Stimulated activated CD4-positive, alpha-beta T cell treated with anti-CD3 and anti-CD28 coated beads, Interleukin-2, amount 100 ng/mL, for 48 hours (primary cell): ENCODE measurements around the gene ASIC5.
"Not testable (repeated sequence)": the region's sequence is repeated elsewhere in the genome, so short reads cannot be mapped to it uniquely, and the experiment has no call there.

Experiments
- DNase-seq, 2 donors: peaks; one replicate each; pipeline ENCODE4 v3.0.0-alpha.2; 2020

The ASIC5 gene

GRCh38 chr4:155866177-155866576 lies at the start of gene ASIC5:
TSS of gene ASIC5 (minus strand) at chr4:155866277. CDS start at chr4:155866226, 51 bp downstream.
- DNase-seq = no peak

- DNase-seq = no peak
These were observed 48.7 kb upstream of the ASIC5 start for GRCh38 chr4:155914782-155915181.

DNA sequence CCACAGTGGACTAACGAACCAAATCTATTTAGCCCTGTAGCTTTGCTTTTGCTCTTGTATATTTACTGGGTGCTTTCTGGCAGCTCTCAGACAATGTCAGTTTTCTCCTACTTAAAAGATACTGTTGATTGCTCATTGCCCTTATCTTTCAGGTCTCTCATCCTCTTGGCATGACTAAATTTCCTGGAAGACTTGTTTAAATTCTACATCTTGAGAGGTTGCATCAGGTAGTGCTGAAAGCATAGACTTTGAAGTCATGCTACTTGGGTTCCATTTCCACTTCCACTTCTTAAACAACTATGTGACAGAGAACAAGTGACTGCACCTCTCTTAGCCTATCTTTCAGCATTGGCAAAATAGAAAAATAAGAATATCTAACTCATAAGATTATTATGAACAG lies 45.8 kb upstream of the ASIC5 start:
- DNase-seq = no peak

GRCh38 chr4:155909615-155910226 lies 43.6 kb upstream of the ASIC5 start:
- DNase-seq = no peak

DNA sequence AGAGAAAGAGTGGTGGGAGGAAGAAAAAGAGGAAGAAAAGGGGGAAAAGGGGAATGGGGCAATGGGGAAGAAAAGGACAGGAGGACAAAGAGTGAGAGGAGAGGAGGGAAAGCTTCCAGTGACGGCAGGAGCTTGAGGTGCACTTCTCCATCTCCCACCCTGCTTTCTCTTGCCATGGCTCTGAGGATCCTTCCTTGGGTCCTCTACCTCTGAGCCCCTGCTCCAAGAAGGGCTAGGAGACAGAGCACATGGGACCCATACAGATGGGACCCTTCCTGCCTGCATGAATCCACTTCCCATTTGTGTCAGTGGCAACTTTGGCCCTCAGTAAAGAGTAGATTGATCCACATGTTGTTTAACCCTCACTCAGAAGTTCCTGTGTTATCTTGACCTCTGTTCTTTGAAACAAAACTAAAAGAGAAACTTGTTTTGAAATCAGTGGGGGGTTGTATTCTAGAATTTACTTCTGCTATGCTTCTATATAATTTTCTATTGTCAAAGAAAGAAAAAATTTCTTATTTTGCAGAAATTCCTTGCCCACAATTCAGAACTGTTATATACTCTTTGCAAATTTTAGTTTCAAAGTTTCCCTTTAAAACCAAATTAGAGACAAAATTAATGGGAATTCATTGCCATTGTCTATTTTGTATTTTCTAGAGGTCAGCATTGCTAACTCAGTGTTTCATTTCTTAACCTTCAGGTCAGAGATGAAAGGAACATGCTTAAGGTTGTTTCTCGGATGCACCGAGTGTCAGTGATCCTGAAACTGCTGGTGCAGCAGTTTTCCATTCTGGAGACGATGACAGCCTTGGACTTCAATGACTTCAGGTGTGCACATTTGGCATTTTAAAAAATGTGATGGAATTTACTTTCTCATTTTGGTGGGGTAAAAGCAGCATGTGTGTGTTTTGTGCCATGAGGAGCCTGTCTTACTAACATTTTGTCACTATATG lies 42.4 kb upstream of the ASIC5 start:
- DNase-seq = no peak

GRCh38 chr4:155907556-155907955 lies 41.5 kb upstream of the ASIC5 start:
- DNase-seq = no peak

DNA sequence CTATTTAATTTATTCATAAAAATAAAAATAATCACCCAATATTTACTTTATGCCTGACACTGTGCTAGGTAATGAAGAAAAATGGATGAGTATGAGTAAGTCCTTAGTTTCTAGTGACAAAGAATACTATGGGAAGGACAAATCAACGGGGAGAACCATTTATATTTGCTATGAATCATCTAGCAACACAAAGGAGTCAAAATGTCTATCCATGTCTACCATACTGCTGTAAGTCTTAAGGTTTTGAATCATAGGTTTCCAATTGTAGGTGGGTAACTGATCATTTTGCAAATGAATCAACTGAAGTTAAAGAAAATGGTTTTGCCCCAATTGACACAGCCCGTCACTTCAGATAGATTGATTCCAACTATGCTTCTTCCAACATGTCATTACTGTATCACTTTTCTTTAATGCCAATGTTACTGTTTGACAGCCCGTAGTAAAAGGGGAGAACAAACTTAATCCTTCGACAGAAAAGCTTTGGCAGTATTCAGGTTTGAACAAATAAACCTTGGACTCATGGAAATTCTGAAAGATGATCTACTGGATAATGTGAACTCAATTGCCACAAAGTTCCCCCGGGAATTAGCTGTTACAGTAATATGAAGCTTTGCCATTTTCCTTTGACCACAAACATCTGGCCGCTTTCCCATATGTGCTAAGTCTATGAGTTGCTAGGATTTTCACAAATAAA lies 40.6 kb upstream of the ASIC5 start:
- DNase-seq = no peak

DNA sequence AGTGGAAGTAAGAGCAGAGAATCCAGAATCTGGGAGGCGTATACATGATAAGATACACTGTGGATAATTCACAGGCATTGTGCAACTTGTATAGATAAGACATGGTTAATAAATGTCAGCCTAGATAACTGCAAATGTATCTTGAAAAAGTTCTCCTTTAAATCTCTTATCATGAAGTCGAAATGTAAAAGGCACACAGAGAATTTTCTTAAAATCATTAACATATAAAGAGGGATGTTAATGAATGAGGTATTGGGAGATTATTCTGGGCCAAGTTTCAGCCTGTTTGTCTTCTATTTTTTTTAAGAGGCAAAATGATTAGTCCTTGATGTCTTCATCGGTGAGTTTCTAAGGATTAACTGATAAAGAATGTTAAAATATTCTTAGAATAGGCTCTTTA lies 38.3 kb upstream of the ASIC5 start:
- no peak for DNase-seq

DNA sequence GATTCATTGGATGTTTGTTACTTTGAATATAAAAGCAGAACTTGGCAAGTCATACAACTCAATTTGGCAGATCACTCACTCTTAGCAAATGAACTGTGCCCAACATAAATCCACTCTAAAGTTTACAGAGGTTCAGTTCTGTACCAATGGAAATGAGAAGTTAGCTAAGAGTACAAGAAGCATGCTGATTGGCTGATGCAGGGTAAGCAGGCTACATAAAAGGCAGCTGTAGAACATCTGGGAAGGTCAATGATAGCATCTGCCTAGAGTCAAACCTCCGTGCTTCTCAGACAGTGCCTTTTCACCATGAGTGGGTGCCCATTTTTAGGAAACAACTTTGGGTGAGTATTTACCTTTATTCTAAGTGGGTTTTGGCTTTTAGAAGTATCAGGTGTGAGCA lies 37.4 kb upstream of the ASIC5 start, which contains the start of gene TDO2:
Gene TDO2 (plus strand): TSS at position 244 of the 400 bp plus-strand sequence. CDS start 63 bp downstream, at position 307.
- DNase-seq = no peak

GRCh38 chr4:155901013-155901412 lies 34.9 kb upstream of the ASIC5 start:
- no peak for DNase-seq

DNA sequence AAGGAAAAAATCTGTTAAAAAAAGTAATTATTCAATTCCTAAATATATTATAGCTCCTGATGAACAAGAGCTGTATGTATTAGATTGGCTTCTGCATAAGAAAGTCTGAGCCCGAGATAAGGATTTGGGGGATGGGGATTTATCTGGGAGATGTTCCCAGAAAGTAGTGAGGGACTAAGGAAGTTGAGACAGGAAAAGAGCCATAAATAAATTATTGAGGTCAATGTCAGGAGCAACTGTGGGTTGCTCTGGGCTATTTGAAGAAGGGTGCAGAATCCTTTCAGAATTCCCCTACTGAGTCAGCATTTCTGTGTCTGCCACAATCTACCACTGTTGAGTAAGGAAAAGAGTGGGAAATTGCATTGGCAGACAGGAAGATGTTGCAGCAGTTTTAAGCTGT lies 34.3 kb upstream of the ASIC5 start:
- no peak for DNase-seq

- no peak for DNase-seq
These were observed 33.8 kb upstream of the ASIC5 start for GRCh38 chr4:155899891-155900290.

GRCh38 chr4:155898371-155898770 lies 32.3 kb upstream of the ASIC5 start:
- DNase-seq = not testable (repeated sequence)

DNA sequence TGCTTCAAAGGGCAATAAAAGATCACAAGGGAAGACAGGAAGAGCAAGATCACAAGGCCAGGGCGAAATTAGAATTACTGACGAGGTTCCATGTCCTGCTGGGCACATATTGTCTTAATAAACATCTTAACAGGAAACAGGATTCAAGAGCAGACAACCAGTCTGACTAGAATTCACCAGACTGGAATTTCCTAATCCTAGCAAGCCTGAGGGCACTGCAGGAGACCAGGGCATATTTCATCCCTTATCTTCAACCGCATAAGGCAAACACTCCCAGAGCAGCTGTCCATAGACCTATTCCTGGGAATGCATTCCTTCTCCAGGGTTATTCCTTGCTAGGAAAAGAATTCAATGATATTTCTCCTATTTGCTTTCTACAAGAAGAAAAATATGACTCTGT lies 25.0 kb upstream of the ASIC5 start:
- no peak for DNase-seq

DNA sequence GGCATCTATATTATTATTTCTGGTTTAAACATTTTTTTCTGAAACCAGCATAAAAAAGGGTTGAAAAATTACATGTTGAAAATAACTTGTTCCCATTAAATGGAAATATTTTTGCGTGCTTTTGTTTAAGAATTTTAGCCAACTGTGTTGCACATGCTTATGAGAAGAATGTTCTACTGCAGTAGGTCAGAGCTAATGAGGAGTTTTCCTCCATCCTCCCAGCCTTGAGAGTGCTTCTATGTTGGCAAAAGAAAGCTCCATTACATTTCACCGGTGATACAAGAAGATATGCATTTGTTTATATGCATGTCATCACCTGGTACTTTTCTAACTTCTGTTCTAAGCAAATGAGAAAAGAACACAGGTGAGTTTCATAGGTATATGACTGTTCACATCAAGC lies 23.9 kb upstream of the ASIC5 start:
- DNase-seq = no peak

DNA sequence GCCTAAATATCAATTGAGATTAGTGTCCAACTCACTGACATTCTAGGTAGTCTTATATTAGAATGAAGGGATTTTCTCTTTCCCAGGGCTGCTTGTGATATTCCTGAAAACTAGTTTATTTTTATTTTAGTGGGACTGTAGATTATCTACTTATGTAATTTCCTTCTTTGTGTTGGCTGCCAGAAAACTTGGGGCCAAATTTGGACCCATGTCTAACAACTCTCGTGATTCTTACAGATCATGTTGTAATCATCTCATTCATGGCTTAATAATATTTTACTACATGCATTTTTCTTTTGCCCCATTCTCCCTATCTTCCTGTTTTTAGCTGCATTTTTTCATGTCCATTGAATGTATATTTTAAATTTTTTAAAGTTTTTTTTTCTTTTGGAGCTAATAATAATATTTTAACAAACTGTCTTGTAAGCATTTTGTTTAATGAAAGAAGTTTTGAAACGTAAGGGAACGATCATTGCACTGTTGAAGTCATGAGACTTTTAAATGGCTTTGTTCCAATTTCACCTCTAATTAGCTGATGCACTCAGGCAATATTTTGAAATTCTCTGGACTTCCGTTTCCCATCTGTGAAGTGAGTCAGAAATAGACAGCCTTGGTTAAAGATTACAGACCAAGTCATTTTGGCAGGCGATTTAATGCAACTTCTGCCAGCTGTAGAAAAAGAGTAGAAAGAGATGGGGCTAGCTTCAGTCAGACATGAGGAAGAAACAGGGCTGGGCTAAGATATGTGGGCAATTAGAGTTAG lies 23.1 kb upstream of the ASIC5 start:
- no peak for DNase-seq

DNA sequence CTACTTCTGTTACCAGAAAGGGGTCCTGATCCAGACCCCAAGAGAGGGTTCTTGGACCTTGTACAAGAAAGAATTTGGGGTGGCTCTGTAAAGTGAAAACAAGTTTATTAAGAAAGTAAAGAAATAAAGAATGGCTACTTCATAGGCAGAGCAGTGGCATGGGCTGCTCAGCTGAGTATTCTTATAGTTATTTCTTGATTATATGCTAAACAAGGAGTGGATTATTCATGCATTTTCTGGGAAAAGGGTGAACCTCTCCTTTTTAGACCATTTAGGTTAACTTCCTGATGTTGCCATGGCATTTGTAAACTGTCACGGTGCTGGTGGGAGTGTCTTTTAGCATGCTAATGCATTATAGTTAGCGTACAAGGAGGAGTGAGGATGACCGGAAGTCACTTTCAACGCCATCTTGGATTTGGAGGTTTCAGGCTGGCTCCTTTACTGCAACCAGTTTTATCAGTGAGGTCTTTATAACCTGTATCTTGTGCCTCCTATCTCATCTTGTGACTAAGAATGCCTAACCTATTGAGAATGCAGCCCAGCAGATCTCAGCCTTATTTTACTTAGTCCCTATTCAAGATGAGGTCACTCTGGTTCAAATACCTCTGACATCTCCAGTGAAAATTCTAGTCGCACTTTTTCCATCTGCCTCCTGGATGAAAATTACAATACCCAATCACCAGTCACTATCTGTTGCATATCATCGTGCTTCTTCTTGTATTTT lies 21.9 kb upstream of the ASIC5 start:
- DNase-seq = no peak

DNA sequence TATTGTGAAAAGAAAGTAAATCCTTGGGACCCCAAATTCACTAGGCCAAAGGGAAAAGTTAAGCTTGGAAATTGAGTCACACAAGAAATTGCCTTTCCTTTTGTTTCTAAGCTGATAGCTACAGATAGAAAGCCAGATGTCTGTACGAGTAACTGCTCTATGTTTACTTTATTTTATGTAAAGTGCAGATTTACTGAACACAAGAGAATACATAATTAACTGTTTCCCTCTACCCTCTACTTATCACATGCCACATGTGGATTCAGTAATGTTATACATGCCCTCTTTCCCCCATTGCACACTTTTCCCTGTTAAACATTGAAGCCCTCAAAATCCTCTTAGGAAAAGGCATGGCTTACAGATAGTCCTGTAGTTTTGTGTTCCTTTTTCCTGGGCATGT lies 21.0 kb upstream of the ASIC5 start:
- no peak for DNase-seq

GRCh38 chr4:155885666-155886065 lies 19.6 kb upstream of the ASIC5 start:
- no peak for DNase-seq

DNA sequence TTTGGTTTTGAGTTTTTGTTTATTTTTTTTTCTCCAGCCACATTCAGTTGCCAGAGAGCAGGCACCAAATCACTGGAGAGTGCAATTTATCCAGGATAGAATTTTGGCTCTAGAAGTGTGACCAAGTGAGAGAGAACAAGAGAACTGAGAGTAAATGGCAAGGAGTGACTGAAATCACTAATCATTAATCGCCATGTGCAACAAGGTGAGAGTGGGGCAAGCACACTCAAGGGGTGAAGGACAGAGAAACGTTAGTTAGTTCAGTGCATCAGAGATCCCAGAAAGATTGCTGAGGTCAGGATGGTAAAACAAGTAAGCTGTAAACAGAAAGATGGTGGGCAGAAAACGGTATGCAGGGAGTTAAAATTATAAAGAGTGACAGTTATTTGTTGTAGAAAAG lies 17.8 kb upstream of the ASIC5 start:
- DNase-seq = no peak

- DNase-seq = no peak
These were observed 15.5 kb upstream of the ASIC5 start for GRCh38 chr4:155881555-155881954.

DNA sequence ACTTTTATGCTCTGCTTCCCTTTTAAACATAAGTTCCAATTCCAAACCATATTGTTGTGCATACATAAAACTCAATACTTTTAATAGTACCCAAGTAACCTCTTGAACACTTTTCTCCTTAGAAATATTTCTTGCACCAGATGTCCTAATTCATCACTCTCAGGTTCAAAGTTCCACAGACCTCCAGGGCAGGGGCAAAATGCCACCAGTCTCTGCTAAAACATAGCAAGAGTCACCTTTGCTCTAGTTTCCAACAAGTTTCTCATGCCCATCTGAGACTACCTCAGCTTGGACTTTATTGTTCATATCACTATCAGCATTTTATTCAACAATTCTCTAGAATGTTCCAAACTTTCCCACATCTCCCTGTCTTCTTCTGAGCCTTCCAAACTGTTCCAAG lies 13.7 kb upstream of the ASIC5 start:
- no peak for DNase-seq
